ENCODE results near the gene MED14. TPM values are rescaled to one million over a fixed set of nuclear protein-coding genes. Genes with fewer than 3 reads are reported as not detected.

Gene MED14
- total RNA-seq, 1 donor from 2014 or later: 79.9 TPM

DNA sequence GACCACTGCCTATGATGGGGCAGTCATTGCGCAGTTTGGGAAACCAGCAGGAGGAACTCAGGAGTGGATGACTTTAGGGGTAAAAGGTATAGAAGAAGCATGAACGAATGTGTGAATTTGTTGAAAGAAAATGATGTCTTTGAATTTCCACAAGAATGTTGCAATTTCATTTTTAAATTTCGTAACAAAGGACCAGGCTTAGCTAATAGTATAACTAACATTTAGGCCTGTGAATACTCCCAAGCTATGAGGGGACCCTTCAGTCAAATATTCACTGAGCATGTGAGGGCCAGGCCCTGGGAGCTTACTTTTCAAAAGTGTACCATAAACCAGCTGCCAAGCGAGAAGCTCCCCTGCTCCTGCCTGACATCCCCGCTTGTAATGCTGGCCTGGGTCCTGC is 106.8 kb downstream of the MED14 start:
- Histone ChIP-seq H3K79me2 (ENCODE audit: insufficient read depth, low read length) (no peaks in the 10 kb centered on the region), H3K4me3 (ENCODE audit: insufficient read depth, low read depth, low read length) (no peak overlapping the region), H3K27me3 (ENCODE audit: insufficient read depth, low read length) (no peaks in the 10 kb centered on the region), H3K9ac (ENCODE audit: low read length) (no peak overlapping the region), H3K9me3 (ENCODE audit: insufficient read depth, low read depth, low read length) (no peaks in the 10 kb centered on the region), H2AFZ (ENCODE audit: low read depth, low read length) (no peak overlapping the region), H3K36me3 (ENCODE audit: insufficient read depth, low read length) (peaks cover 6% of the 10 kb centered on the region), H3K4me1 (ENCODE audit: insufficient read depth, low read length) (no peaks in the 10 kb centered on the region), H3K4me2 (ENCODE audit: low read length) (no peak overlapping the region), H4K20me1 (ENCODE audit: insufficient read depth, low read length) (peaks cover 6% of the 10 kb centered on the region), H3K27ac (ENCODE audit: low read depth, low read length) (no peak overlapping the region)
- DNase-seq (ENCODE audit: low read depth) (no peak), FAIRE-seq (peak; percentile 81)
- no peak overlapping the region for H3K4me3 Mint-ChIP-seq (ENCODE audit: unreplicated experiment)
- H3K36me3 Mint-ChIP-seq (ENCODE audit: low read depth, unreplicated experiment): peaks cover 6% of the 10 kb centered on the region
- no peak overlapping the region for H3K27ac Mint-ChIP-seq (ENCODE audit: unreplicated experiment)
- no peaks in the 10 kb centered on the region for H3K27me3 Mint-ChIP-seq (ENCODE audit: low read depth, unreplicated experiment)
- no peaks in the 10 kb centered on the region for H3K9me3 Mint-ChIP-seq (ENCODE audit: unreplicated experiment)
- no peaks in the 10 kb centered on the region for H3K4me1 Mint-ChIP-seq (ENCODE audit: low read depth, unreplicated experiment)
- TF ChIP-seq, protein P1, sequence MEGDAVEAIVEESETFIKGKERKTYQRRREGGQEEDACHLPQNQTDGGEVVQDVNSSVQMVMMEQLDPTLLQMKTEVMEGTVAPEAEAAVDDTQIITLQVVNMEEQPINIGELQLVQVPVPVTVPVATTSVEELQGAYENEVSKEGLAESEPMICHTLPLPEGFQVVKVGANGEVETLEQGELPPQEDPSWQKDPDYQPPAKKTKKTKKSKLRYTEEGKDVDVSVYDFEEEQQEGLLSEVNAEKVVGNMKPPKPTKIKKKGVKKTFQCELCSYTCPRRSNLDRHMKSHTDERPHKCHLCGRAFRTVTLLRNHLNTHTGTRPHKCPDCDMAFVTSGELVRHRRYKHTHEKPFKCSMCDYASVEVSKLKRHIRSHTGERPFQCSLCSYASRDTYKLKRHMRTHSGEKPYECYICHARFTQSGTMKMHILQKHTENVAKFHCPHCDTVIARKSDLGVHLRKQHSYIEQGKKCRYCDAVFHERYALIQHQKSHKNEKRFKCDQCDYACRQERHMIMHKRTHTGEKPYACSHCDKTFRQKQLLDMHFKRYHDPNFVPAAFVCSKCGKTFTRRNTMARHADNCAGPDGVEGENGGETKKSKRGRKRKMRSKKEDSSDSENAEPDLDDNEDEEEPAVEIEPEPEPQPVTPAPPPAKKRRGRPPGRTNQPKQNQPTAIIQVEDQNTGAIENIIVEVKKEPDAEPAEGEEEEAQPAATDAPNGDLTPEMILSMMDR (IDR thresholded peaks at IDR 0.05; ENCODE audit: insufficient read depth, low read depth, low read length): no peak
- no peak for TF ChIP-seq EZH2 (IDR thresholded peaks at IDR 0.05; ENCODE audit: insufficient read depth, low read length)

DNA sequence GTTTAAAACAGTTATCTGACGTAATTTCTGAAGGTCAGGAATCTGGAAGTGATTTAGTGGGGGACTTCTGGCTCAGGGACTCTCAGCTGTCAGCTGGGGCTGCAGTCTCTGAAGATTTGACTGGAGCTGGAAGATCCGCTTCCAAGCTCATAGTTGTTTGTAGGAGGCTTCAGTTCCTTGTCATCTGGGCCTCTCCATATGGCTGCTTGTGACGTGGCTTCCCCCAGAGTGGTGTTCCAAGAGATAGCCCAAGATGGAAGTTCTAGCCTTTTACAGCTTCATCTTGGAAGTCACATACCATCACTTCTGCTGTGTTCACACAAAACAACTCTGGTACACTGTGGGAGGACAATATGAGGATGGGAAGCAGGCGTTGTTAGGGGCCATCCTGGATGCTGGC is 110.0 kb downstream of the MED14 start:
- no peak overlapping the region for H3K27ac Mint-ChIP-seq (ENCODE audit: unreplicated experiment)
- H3K4me3 Mint-ChIP-seq (ENCODE audit: unreplicated experiment): no peak overlapping the region
- DNase-seq (ENCODE audit: low read depth) (no peak), FAIRE-seq (peak; percentile 84)
- Histone ChIP-seq H3K36me3 (ENCODE audit: insufficient read depth, low read length) (peaks cover 3% of the 10 kb centered on the region), H2AFZ (ENCODE audit: low read depth, low read length) (no peak overlapping the region), H4K20me1 (ENCODE audit: insufficient read depth, low read length) (no peaks in the 10 kb centered on the region), H3K4me3 (ENCODE audit: insufficient read depth, low read depth, low read length) (no peak overlapping the region), H3K27ac (ENCODE audit: low read depth, low read length) (no peak overlapping the region), H3K79me2 (ENCODE audit: insufficient read depth, low read length) (no peaks in the 10 kb centered on the region), H3K4me2 (ENCODE audit: low read length) (no peak overlapping the region), H3K9ac (ENCODE audit: low read length) (no peak overlapping the region), H3K9me3 (ENCODE audit: insufficient read depth, low read depth, low read length) (no peaks in the 10 kb centered on the region), H3K27me3 (ENCODE audit: insufficient read depth, low read length) (no peaks in the 10 kb centered on the region), H3K4me1 (ENCODE audit: insufficient read depth, low read length) (no peaks in the 10 kb centered on the region)
- TF ChIP-seq EZH2 (IDR thresholded peaks at IDR 0.05; ENCODE audit: insufficient read depth, low read length): no peak
- TF ChIP-seq, protein P1 (IDR thresholded peaks at IDR 0.05; ENCODE audit: insufficient read depth, low read depth, low read length): no peak
- H3K36me3 Mint-ChIP-seq (ENCODE audit: low read depth, unreplicated experiment): no peaks in the 10 kb centered on the region
- H3K27me3 Mint-ChIP-seq (ENCODE audit: low read depth, unreplicated experiment): no peaks in the 10 kb centered on the region
- no peaks in the 10 kb centered on the region for H3K9me3 Mint-ChIP-seq (ENCODE audit: unreplicated experiment)
- no peaks in the 10 kb centered on the region for H3K4me1 Mint-ChIP-seq (ENCODE audit: low read depth, unreplicated experiment)

DNA sequence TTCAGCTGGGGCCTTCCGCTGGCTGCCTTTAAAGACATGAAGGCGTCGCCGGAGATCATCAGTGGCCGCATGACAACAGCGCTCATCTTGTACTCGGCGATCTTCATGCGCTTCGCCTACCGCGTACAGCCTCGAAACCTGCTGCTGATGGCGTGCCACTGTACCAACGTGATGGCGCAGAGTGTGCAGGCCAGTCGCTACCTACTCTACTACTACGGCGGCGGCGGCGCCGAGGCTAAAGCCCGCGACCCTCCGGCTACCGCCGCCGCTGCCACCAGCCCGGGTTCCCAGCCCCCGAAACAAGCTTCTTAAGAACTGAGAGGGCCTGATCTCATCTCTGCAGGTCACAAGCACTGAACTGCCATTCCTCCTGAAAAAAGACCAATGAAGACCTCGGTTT is 111.7 kb downstream of the MED14 start:
- H3K36me3 ChIP-seq (ENCODE audit: insufficient read depth, low read length): no peaks in the 10 kb centered on the region
- no peak for TF ChIP-seq EZH2 (IDR thresholded peaks at IDR 0.05; ENCODE audit: insufficient read depth, low read length)
- TF ChIP-seq, protein P1 (IDR thresholded peaks at IDR 0.05; ENCODE audit: insufficient read depth, low read depth, low read length): no peak
- H2AFZ ChIP-seq (ENCODE audit: low read depth, low read length): no peak overlapping the region
- H3K27ac ChIP-seq (ENCODE audit: low read depth, low read length): no peak overlapping the region
- H3K27me3 ChIP-seq (ENCODE audit: insufficient read depth, low read length): no peaks in the 10 kb centered on the region
- H3K79me2 ChIP-seq (ENCODE audit: insufficient read depth, low read length): no peaks in the 10 kb centered on the region
- no peak overlapping the region for H3K4me2 ChIP-seq (ENCODE audit: low read length)
- Mint-ChIP-seq H3K9me3 (ENCODE audit: unreplicated experiment) (no peaks in the 10 kb centered on the region), H3K4me1 (ENCODE audit: low read depth, unreplicated experiment) (no peaks in the 10 kb centered on the region), H3K27ac (ENCODE audit: unreplicated experiment) (no peak overlapping the region), H3K4me3 (ENCODE audit: unreplicated experiment) (no peak overlapping the region), H3K36me3 (ENCODE audit: low read depth, unreplicated experiment) (no peaks in the 10 kb centered on the region), H3K27me3 (ENCODE audit: low read depth, unreplicated experiment) (no peaks in the 10 kb centered on the region)
- H4K20me1 ChIP-seq (ENCODE audit: insufficient read depth, low read length): no peaks in the 10 kb centered on the region
- H3K4me3 ChIP-seq (ENCODE audit: insufficient read depth, low read depth, low read length): no peak overlapping the region
- DNase-seq (ENCODE audit: low read depth): no peak
- no peak for FAIRE-seq
- no peaks in the 10 kb centered on the region for H3K4me1 ChIP-seq (ENCODE audit: insufficient read depth, low read length)
- no peaks in the 10 kb centered on the region for H3K9me3 ChIP-seq (ENCODE audit: insufficient read depth, low read depth, low read length)
- no peak overlapping the region for H3K9ac ChIP-seq (ENCODE audit: low read length)
